COLO829 (cell line): ENCODE results near the gene IL1R2.
A peak's percentile ranks its signal among the peaks of the same experiment; 100 is the strongest.

Experiments used
- DNase-seq: peaks from one replicate; pipeline ENCODE4 v3.0.0; 2012; ENCODE audit warnings: low spot score

IL1R2 gene, protein sequence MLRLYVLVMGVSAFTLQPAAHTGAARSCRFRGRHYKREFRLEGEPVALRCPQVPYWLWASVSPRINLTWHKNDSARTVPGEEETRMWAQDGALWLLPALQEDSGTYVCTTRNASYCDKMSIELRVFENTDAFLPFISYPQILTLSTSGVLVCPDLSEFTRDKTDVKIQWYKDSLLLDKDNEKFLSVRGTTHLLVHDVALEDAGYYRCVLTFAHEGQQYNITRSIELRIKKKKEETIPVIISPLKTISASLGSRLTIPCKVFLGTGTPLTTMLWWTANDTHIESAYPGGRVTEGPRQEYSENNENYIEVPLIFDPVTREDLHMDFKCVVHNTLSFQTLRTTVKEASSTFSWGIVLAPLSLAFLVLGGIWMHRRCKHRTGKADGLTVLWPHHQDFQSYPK

DNA sequence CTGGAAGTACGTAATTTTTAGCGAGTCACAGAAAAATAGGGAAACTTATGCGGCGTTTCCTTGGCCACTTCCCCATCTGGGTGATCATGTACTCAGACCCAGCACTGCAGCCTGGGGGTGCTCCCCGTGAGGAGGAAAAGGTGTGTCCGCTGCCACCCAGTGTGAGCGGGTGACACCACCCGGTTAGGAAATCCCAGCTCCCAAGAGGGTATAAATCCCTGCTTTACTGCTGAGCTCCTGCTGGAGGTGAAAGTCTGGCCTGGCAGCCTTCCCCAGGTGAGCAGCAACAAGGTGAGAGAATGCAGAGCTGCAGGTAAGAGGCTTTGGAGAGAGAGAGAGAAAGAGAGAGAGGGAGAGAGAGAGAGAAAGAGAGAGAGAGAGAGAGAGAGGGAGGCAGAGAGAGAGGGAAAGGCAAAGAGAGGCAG, at the start of gene IL1R2:
Gene IL1R2 (plus strand): TSS at position 240 of the 425 bp plus-strand sequence. CDS start 16,616 bp downstream, outside the sequence.
- no peak for DNase-seq

DNA sequence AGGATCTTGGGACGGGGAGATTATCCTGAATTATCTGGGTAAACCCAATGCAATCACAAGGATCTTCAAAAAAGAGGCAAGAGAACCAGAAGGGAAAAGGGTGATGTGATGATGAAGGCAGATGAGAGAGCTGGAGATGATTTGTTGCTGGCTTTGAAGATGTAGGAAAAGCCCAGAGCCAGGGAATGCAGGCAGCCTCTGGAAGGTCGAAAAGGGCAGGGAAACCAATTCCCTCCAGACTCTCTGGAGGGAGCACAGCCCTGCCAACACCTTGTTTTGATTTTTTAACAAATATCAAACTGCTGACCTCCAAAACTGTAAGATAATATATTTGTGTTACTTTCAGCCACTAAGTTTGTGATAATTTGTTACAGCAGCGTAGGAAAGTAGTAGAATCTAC, 48.9 kb upstream of the IL1R2 start:
- DNase-seq = no peak

DNA sequence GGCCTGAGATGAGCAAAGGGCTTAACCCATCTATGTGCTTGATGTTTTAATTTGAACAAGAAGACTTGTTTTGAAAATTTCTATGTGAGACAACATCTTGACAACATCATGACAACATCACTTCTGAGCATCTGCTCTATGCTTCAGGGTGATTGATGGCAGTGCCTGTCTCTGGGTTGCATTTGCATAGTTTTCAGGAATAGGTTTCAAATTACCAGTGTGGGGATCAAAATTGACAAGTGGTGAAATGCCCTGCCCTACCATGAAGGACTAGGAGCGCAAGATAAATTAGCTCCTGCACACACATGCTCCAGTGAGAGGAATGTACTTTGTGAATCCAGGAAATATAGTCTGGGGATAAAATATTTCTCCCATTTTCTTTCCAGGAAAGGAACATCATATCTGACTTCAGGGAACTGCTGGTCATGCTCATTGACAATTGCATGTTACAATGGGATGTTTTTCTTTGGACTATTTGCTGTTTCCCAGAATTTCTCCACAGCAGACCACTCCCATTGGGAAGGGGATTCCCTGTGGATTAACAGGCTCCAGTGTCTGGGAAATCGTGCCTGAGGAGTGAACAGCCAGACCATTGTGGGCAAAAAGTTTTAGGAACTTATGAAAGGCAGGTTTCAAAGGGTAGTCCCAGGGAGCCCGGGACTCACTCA, 45.3 kb upstream of the IL1R2 start:
- DNase-seq = no peak

GRCh38 chr2:101947374-101947773, 44.4 kb upstream of the IL1R2 start:
- DNase-seq = no peak

DNA sequence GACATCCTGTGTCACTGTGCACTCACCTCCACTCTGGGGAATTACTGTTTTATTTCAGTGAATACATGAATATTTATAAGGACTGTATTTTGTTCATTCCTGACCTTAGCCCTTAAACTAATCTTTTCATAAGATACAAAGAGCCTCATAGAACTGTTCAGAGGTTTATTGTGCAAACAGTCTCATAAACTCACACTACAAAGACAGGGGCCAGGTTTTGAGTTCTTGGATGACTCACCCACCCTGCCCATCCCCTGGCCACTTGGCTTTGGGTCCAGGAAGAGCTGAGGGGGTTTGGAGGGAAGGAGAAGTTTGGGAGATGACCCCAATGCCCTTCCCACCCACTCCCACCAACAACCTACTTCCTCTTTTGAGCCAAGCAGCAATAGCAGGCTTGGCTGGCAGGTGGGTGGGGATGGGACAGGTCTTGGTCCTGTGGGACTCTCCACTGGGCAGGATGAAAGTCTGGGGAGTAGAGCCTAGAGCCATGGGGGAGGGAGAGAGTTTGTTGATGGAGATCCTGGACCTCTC, 43.1 kb upstream of the IL1R2 start:
- peak; percentile 37 for DNase-seq

DNA sequence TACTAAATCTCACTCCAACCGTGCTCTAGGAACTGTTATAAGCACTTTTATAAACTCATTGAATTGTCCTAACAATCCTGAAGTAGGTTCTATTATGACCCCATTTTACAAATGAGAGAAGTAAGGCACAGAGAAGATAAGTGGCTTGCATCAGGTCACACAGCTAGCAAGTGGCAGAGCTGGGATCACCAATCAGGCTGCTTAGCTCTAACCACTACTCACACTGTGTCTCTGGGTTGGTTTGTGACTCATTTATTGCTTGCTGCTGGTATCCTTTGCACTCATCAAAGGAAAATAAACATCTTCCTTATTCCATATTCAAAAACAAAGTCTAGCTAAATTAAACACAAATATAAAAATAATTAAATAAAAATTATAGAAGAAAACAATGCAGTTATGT, 42.5 kb upstream of the IL1R2 start:
- no peak for DNase-seq

GRCh38 chr2:101951296-101951695, 40.5 kb upstream of the IL1R2 start:
- no peak for DNase-seq

DNA sequence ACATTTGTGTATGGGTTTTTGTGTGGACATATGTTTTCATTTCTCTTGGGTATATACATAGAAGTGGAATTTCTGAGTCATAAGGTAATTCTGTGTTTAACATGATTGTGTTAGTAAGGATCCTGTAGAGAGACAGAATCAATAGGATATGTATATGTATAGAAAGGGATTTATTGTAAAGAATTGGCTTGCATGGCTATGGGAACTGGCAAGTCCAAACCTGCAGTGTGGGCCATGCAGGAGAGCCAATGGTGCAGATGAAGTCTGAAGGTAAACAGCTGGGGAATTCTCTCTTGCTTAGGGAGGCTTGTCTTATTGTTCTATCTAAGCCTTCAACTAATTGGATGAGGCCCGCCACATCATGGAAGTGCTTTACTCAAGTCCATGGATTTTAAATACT, 39.2 kb upstream of the IL1R2 start:
- no peak for DNase-seq

- no peak for DNase-seq
Observed at GRCh38 chr2:101956465-101957438, 35.0 kb upstream of the IL1R2 start.

DNA sequence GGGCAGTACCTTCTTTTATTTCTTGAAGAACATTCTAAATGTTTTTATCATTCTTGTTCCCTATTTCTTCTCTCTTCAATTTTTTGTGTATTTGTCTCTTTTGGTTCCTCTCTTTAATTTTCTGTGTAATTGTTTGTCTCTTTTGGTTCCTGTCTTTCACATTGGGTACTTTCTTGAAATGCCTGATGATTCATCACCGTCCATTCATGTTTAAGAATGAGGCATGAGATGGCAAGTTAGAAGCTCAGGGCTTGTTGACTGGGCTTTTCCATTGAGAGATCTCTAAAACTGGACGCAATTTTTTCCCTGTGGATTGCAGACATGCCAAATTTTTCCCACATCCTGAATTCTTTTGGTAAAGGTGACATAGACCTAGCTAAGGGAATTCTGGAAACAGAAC, 33.7 kb upstream of the IL1R2 start:
- peak; percentile 57 for DNase-seq

GRCh38 chr2:101960819-101961337, 30.9 kb upstream of the IL1R2 start:
- no peak for DNase-seq

GRCh38 chr2:101961338-101962191, 30.2 kb upstream of the IL1R2 start:
- no peak for DNase-seq

GRCh38 chr2:101962309-101962708, 29.5 kb upstream of the IL1R2 start:
- DNase-seq = no peak

GRCh38 chr2:101963198-101963597, 28.6 kb upstream of the IL1R2 start:
- no peak for DNase-seq

DNA sequence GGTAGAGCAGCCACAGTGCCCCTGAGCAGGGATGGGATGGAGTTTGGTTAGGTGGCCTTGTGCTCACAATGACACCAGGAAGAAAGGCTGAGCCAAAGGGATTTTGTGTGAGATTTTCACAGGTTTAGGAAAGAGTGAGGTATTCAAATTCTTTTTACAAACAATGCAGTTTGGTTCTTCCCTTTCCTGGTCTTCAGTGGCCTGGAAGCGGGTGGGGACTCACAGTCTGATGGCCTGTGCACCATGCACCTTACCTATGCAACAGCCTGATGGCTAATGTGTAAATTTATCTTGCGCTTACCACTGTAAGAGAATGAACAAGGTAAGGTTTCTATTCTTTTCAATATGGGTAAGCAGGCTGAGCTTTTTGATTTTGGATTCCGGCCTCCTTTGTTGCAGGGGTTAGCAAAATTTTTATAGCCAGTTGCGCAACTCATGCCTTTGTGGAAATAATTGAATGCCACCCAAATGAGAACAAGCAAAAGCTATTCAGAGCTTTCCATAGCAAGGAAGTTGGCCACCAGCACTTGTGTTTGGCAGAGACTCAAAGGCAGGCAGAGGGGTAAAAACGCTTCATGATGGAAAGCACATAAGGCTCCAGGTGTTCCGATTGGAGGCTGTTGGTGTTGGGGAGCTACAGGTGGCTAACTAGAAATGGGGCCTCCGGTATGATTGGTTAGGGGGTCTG, 23.8 kb upstream of the IL1R2 start:
- no peak for DNase-seq

- no peak for DNase-seq
Observed at GRCh38 chr2:101969723-101970122, 22.0 kb upstream of the IL1R2 start.

DNA sequence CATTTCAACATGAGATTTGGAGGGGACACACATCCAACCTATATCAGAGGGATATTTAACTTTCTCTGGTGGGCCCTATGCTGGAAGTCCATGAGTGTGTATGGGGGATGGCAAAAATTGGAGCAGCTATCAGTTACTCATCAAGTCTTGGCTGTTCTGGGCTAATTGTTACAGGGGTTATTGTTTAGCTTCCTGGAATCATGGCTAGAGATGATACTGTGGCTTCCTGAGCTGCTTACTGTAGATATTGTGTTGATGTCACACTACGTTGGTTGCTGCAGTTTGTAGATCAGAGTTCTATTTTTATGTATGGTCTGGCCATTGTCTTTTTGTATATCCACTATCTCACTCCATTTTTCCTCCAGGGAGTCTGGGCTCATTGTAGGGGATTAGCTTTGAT, 20.9 kb upstream of the IL1R2 start:
- no peak for DNase-seq

DNA sequence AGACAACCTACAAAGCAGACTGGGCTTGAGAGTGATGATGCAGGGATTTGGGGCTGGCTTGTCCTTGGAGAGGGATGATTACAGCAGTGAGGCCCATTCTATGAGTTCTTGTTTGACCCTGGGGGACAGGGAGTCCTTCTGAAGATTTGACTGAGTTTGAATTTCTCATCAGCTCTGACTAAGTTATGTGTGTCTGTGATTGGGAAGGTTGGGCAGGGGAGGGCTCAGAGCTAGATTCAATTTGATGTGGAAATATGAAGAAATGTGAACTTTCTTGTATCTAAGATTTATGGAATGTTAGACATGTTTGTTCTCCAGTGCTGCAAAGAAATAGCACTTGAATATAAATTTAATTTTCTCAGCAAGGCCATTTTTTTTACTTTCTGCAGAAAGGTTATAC, 19.9 kb upstream of the IL1R2 start:
- no peak for DNase-seq

GRCh38 chr2:101972621-101973434, 18.9 kb upstream of the IL1R2 start:
- DNase-seq = no peak
